Erythroblast (primary cell): ENCODE results near the gene ALPI.

Experiments
- GATA1 ChIP-seq: IDR thresholded peaks from 2 replicates; pipeline ENCODE4 v1.6.1; 2011; ENCODE audit warnings: low read depth, mild to moderate bottlenecking, control low read depth, low read length, moderate library complexity
- POLR2A ChIP-seq: IDR thresholded peaks from 2 replicates; pipeline ENCODE4 v1.6.1; 2011; ENCODE audit warnings: mild to moderate bottlenecking, low read length

DNA sequence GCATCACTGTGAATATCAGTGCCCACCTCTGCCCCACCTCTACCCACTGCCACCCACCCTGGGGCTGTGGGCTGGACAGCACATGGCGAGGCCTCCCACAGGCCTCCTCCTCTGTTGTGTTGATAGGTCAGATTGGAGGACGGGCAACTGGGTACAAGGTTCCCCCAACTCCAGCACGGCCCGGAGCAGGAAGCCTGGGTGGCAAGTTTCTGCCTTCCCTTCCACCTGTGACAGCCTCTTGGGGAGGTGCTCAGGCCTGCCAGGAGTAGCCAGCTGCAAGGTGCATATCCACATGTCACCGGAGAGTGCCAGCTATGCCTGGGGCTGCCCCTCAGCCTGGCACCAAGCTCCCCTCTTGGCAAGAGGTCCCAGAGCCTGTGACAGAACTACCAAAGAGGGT lies 38.6 kb downstream of the ALPI start:
- TF ChIP-seq POLR2A (no peak), GATA1 (no peak)
